ENCODE data around the gene HSPA4.

DNA sequence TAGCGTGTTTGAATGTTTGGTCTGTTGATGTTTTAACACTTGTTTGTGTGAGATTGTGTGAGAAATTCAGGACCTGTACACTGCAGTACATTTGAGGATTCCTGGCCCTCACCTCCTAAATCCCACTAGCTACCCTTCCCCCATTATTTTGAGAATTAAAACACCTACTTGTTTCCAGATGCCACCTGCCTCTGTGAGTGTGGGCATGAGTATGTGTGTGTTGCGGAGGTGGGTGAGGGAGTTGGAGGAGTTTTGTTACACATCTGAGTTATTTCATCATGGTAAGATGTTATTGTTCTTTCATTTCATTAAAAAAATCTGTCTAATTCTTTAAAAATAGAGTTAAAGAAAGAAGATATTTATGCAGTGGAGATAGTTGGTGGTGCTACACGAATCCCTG, 36.3 kb downstream of the HSPA4 start:
- TF ChIP-seq EP300 (IDR thresholded peaks at IDR 0.05; ENCODE audit: borderline replicate concordance) (no peak), RAD21 (IDR thresholded peaks at IDR 0.05; ENCODE audit: low read depth) (no peak), CREB1 (IDR thresholded peaks at IDR 0.05; ENCODE audit: low read depth) (no peak)
- TF ChIP-seq, protein P1, sequence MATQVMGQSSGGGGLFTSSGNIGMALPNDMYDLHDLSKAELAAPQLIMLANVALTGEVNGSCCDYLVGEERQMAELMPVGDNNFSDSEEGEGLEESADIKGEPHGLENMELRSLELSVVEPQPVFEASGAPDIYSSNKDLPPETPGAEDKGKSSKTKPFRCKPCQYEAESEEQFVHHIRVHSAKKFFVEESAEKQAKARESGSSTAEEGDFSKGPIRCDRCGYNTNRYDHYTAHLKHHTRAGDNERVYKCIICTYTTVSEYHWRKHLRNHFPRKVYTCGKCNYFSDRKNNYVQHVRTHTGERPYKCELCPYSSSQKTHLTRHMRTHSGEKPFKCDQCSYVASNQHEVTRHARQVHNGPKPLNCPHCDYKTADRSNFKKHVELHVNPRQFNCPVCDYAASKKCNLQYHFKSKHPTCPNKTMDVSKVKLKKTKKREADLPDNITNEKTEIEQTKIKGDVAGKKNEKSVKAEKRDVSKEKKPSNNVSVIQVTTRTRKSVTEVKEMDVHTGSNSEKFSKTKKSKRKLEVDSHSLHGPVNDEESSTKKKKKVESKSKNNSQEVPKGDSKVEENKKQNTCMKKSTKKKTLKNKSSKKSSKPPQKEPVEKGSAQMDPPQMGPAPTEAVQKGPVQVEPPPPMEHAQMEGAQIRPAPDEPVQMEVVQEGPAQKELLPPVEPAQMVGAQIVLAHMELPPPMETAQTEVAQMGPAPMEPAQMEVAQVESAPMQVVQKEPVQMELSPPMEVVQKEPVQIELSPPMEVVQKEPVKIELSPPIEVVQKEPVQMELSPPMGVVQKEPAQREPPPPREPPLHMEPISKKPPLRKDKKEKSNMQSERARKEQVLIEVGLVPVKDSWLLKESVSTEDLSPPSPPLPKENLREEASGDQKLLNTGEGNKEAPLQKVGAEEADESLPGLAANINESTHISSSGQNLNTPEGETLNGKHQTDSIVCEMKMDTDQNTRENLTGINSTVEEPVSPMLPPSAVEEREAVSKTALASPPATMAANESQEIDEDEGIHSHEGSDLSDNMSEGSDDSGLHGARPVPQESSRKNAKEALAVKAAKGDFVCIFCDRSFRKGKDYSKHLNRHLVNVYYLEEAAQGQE (IDR thresholded peaks at IDR 0.05; ENCODE audit: low read depth): no peak
- TF ChIP-seq, protein P2, sequence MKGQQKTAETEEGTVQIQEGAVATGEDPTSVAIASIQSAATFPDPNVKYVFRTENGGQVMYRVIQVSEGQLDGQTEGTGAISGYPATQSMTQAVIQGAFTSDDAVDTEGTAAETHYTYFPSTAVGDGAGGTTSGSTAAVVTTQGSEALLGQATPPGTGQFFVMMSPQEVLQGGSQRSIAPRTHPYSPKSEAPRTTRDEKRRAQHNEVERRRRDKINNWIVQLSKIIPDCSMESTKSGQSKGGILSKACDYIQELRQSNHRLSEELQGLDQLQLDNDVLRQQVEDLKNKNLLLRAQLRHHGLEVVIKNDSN (IDR thresholded peaks at IDR 0.05): no peak
